RKO (cell line): ENCODE results near the gene KDM4C.
"Not testable (repeated sequence)": the region's sequence is repeated elsewhere in the genome, so short reads cannot be mapped to it uniquely, and the experiment has no call there.

Experiments used
- DNase-seq: peaks from one replicate; pipeline ENCODE4 v3.0.0-alpha.2; 2016; ENCODE audit warnings: low spot score

Gene KDM4C

GRCh38 chr9:6764011-6764410, 6.2 kb downstream of the KDM4C start:
- DNase-seq: no peak

DNA sequence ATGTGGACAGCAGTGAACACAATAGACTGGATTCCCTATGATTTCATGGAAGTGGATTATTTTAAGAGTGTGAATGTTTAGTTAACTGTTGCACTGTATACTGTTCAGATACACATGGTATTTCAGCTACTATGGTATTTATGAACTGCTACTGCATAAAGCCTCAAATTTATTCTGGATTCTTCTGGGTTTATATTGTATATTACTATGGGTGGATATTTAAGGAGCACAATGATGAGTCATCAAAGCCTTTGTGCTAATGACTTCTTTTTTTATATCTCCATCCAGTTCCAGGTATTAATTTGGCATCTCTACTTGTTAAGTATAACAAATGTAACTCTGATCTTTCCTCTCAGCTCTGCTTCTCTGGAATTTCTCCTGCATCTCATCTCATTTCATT, 6.8 kb downstream of the KDM4C start:
- DNase-seq: no peak

GRCh38 chr9:6764950-6765349, 7.2 kb downstream of the KDM4C start:
- DNase-seq: no peak

- no peak for DNase-seq
These were observed 7.6 kb downstream of the KDM4C start for GRCh38 chr9:6765396-6765795.

GRCh38 chr9:6766606-6767005, 8.8 kb downstream of the KDM4C start:
- DNase-seq: no peak

DNA sequence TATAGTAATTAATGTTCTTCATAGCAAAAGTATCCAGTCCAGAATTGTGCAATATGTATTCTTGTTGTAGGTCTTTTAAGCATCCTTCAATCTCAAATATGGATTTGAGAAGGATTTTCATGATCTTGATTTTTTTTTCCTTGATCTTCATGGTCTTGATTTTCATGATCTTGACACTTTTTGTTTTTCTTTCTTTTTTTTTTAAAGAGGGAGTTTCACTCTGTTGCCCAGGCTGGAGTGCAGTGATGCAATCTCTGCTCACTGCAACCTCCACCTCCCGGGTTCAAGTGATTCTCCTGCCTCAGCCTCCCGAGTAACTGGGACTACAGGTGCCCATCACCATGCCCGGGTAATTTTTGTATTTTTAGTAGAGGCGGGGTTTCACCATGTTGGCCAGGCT, 10.8 kb downstream of the KDM4C start:
- not testable (repeated sequence) for DNase-seq

GRCh38 chr9:6771722-6772121, 13.9 kb downstream of the KDM4C start:
- DNase-seq: no peak

GRCh38 chr9:6777213-6777902, 19.6 kb downstream of the KDM4C start:
- no peak for DNase-seq

GRCh38 chr9:6779417-6780241, 21.9 kb downstream of the KDM4C start:
- DNase-seq: no peak

DNA sequence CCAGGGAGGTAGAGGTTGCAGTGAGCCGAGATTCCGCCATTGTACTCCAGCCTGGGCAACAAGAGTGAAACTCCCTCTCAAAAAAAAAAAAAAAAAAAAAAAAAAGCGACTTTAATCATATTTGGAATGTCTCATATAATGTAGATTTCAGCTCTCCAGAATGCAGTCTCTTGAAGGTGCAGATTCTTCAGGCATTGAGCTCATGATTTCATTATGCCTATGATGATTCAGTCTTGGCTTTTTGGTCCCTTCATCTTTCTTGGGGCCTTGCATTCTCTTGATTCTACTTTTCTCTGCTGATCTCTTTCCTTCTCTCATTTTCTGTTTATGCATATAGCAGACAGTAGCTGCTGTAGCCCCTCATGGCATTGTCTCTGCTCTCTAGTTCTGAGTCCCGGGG, 22.9 kb downstream of the KDM4C start:
- no peak for DNase-seq

- DNase-seq: no peak
These were observed 23.7 kb downstream of the KDM4C start for GRCh38 chr9:6781476-6781875.

DNA sequence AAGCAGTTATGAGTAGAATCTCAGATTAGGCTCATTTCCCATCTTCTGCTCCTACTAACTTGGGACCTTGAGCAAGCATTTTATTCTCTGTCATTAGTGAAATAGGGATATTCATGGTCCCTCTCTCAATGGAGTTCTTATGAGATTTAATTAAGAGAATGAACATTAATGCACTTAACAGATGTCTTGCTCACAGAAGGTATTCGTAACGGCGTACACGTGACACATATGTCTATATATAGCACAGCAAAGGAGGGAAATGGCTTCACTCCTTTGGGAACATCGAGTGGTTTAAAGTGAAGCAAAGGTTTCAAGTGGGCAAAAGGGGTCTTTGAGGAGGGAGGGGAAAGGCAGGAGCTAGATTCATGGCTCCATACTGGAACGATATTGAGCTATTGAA, 24.6 kb downstream of the KDM4C start:
- no peak for DNase-seq

- DNase-seq: no peak
These were observed 25.2 kb downstream of the KDM4C start for GRCh38 chr9:6782981-6783380.

DNA sequence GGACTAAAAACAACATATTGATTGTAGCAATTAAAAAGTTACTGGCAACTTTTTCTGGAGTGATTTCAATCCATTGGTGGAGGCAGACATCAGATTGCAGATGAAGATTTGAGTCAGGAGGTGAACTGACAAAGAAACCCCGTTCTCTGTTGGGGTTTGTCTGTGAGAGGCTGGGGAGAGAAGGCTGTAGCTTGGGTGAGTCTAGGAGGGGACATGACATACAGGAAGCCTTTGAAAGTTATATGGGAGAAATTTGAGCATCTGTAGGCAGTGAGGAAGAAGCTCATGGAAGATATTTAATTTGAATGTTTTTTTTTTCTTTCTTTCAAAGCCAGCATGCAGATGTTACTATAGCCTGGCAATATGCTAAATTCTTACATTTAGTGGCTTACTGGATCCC, 26.0 kb downstream of the KDM4C start:
- DNase-seq: no peak

DNA sequence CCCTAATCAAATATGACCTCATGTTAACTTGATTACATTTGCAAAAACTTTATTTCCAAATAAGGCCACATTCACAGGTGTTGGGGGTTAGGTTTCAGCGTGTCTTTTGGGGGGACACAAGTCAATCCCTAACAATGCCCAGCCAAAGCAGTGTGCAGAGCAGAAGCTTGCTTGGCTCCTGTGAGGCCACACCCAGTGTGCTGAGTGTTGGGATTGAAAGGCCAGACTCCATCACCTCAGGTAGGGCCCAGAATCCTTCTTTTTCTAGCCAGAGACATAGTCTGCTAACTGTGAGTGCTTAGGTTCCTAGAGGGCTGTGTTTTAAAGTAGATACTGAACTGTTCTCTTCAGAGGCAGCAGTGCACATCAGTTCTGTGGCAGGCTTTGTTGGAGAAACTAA, 27.9 kb downstream of the KDM4C start:
- no peak for DNase-seq

DNA sequence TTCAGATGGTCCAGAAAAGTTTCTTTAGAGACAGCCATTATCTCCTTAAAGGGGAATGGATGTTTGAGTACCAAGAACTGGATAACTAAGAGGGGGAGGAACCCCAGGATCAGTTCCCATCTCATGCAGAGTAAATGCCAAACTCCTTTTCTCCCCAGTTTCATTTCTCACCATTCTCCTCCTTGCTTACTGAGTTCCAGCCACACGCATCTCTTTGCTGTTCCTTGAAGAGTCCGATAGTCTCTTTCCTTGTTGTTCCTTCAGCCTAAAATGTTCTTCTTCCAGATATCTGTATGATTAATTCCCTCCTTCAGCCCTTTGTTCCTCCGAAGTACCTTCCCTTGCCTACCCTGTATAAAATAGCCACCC, 30.0 kb downstream of the KDM4C start:
- DNase-seq: no peak

DNA sequence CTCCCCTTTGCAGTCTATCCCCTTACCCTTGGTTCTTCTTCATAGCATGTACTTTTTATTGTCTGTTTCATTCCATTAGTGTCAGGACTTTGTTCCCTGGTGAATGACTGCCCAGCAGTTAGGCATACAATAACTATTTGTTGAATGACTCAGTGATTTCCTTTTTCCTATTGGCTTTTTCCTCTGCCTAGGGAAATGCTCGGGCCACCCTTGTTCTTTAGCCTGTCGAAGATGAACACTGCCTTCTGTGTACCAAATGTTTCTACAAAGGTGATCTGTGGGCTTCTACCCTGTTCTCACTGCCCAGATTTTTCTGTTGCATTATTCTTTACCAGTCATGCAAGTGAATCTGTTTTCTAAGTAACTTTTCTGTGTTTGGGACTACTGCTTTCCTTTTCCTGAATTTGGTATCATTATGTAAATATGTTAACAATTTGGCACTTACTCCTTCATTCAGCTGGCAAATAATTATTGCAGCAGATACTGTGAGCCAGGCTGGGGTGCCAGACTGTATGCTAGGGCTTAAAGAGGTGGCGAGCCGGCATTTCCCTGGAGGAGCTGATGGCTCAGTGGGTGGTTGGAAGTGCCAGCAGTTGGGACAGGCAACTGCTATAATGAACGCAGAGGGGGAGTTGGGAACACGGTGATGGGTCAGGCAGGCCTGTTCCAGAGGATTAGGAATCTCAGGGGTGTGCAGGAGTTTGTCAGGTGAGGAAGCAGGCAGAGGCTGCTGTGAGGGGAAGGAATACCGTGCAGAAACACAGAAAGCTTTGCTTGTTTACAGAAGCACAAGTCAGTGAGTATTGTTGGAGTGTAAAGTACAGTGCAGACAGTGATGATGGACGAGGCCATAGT, 30.6 kb downstream of the KDM4C start:
- peak; percentile 62 for DNase-seq

GRCh38 chr9:6789017-6789338, 31.2 kb downstream of the KDM4C start:
- DNase-seq: not testable (repeated sequence)

GRCh38 chr9:6790866-6791265, 33.1 kb downstream of the KDM4C start:
- no peak for DNase-seq

- no peak for DNase-seq
These were observed 35.4 kb downstream of the KDM4C start for GRCh38 chr9:6793203-6793602.

- no peak for DNase-seq
These were observed 37.2 kb downstream of the KDM4C start for GRCh38 chr9:6794936-6795335.

- no peak for DNase-seq
These were observed 45.2 kb downstream of the KDM4C start for GRCh38 chr9:6802926-6803325.

GRCh38 chr9:6805532-6805931, 47.8 kb downstream of the KDM4C start:
- peak; percentile 7 for DNase-seq
